GM06990 (cell line): Measurements from ENCODE around the gene XPO6.

Experiments used
- DNase-seq: peaks from one replicate; pipeline ENCODE4 v3.0.0-alpha.2; 2011; ENCODE audit not compliant: insufficient read length; ENCODE audit errors: extremely low read depth
- H3K27me3 ChIP-seq: replicated peaks from 2 replicates; pipeline ENCODE4 v1.6.0; 2011; ENCODE audit warnings: low read length; ENCODE audit not compliant: control insufficient read depth, insufficient read depth
- H3K36me3 ChIP-seq: 2 replicates; pipeline ENCODE4 v1.5.1; 2011; ENCODE audit warnings: low read length; ENCODE audit not compliant: control insufficient read depth, insufficient read depth
- H3K4me3 ChIP-seq: replicated peaks from 2 replicates; pipeline ENCODE4 v1.5.1; 2011; ENCODE audit warnings: low read depth, mild to moderate bottlenecking, control low read depth, low read length
- TF ChIP-seq, protein P1 (sequence below): IDR thresholded peaks from 2 replicates; pipeline ENCODE4 v1.5.1; 2011; ENCODE audit warnings: low read length, control low read depth, mild to moderate bottlenecking, inconsistent platforms; ENCODE audit not compliant: insufficient read depth, poor library complexity, severe bottlenecking

XPO6 gene

DNA sequence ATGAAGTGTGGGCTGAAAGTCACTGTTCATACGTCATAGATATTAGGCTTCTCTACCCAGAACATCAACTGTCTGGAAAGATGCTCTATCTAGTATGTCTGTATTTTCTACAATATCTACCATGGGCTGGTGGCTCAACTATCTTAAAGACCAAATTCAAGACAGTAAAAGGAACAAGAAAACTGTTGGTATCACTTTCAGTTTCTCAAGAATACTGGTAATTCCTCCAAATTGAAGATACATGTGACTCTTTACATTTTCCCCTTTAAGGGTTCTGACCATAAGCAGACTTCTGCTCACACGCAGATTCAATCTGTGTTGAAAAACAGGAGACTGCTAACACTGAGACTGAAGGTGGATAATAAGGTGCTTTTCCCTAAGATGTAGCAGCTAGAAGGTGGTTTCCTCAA, 24.2 kb downstream of the XPO6 start:
- TF ChIP-seq, protein P1, sequence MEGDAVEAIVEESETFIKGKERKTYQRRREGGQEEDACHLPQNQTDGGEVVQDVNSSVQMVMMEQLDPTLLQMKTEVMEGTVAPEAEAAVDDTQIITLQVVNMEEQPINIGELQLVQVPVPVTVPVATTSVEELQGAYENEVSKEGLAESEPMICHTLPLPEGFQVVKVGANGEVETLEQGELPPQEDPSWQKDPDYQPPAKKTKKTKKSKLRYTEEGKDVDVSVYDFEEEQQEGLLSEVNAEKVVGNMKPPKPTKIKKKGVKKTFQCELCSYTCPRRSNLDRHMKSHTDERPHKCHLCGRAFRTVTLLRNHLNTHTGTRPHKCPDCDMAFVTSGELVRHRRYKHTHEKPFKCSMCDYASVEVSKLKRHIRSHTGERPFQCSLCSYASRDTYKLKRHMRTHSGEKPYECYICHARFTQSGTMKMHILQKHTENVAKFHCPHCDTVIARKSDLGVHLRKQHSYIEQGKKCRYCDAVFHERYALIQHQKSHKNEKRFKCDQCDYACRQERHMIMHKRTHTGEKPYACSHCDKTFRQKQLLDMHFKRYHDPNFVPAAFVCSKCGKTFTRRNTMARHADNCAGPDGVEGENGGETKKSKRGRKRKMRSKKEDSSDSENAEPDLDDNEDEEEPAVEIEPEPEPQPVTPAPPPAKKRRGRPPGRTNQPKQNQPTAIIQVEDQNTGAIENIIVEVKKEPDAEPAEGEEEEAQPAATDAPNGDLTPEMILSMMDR = no peak
- Histone ChIP-seq H3K36me3 (no peaks in the 10 kb centered on the region), H3K27me3 (no peaks in the 10 kb centered on the region), H3K4me3 (no peak overlapping the region; the same call in none of the 2 replicates)
- DNase-seq = peak; percentile 65

DNA sequence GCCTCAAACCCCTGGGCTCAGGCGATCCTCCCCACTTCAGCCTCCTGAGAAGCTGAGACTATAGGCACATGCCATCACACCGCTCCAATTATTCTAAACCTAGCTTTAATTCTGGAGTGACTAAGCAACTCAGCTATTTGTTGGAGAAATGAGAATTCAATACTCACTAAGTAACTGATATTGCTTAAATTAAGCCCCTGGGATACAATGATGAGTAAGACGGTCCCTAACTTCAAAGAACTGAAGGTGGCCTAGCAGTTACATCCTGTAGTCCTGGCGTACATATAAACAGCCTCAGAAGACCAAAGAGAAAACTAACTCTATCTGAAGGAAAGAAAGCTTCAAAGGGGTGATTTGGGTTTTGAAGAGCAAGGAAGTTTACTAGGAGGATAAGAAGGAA, 25.0 kb downstream of the XPO6 start:
- peak; percentile 46 for DNase-seq
- no peaks in the 10 kb centered on the region for H3K36me3 ChIP-seq
- no peaks in the 10 kb centered on the region for H3K27me3 ChIP-seq
- no peak overlapping the region for H3K4me3 ChIP-seq
- TF ChIP-seq, protein P1 = no peak

DNA sequence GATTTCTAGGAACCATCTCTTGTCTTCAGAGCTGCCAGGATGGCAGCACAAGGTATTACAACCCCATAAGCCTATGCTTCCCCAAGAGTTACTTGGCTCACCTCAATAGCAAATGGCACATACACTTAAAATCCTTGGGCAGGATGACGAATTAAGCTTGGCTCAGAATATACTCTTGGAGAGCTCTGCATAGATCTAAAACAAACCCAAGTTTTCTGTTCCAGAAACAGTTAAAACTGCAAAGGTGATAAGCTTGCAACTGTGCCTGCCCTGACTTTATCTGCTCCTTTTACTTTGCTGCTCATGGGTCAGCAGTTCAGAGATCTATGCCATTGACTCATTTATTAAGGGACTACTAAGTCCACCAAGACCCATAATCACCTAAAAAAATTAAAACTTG, 26.1 kb downstream of the XPO6 start:
- no peak for DNase-seq
- H3K36me3 ChIP-seq = no peaks in the 10 kb centered on the region
- TF ChIP-seq, protein P1 = no peak

DNA sequence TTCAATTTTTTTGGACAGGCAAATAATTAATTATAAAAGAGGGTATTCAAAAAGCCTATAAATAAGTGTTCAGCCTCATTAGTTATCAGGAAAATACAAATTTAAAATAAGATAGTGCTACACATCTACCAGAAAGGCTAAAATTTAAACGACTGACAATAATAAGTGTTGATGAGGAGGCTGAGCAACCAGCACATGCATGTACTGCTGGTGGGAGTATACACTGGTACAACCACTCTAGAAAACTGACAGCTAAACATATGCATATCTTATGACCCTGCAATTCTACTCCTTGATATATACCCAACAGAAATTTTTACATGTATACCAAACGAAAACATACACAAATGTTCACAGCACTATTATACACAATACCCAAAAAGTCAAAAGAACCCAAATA, 27.1 kb downstream of the XPO6 start:
- no peaks in the 10 kb centered on the region for H3K36me3 ChIP-seq
- no peak overlapping the region for H3K4me3 ChIP-seq
- TF ChIP-seq, protein P1 = no peak
- no peak for DNase-seq
- H3K27me3 ChIP-seq = no peaks in the 10 kb centered on the region

More for the DNA sequence above, 26.1 kb downstream of the XPO6 start:
- Histone ChIP-seq H3K4me3 (no peak overlapping the region), H3K27me3 (no peaks in the 10 kb centered on the region)

DNA sequence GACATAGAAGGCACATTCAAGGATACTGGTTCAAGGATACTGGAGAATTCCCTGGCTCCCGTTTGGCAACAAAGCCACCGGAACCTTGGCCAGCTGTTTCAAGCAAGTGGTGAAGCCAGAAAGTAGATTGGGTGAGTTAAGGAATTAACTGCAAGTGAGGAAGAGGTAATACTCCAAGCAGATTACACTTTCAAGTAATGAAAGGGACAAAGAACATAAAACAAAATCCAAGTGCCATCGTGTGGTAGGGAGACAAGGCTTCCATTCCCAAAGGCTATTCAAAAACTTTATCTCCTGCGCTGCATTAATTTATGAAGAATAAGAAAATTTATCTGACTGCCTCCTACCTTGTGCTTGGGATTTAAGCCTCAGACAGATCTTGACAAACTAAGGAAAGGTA, 27.8 kb downstream of the XPO6 start:
- no peak for DNase-seq
- no peaks in the 10 kb centered on the region for H3K36me3 ChIP-seq
- no peak overlapping the region for H3K4me3 ChIP-seq
- TF ChIP-seq, protein P1 = no peak
- H3K27me3 ChIP-seq = no peaks in the 10 kb centered on the region

DNA sequence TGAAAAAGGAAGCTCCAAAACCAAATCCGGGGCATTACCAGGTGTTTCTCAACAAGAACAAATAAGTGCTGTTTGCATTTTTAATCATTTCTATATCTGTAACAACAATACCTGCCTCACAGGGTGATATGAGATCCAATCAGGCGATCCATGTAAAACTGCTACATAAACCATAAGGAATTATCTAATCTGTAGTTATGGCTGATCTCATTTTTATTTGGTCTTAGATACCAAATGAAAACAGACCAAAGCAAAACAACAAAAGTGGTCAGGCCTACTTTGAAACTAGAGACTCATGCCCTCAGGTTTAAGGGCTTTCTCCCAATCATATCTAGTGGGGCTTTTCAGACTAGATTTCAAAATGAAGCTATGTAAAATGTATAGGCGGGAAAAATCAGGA, 28.3 kb downstream of the XPO6 start:
- TF ChIP-seq, protein P1 = no peak
- no peak for DNase-seq
- Histone ChIP-seq H3K27me3 (no peaks in the 10 kb centered on the region), H3K36me3 (no peaks in the 10 kb centered on the region), H3K4me3 (no peak overlapping the region)
